ENCODE results near the gene RGS14. TPM values are rescaled to one million over a fixed set of nuclear protein-coding genes. Genes with fewer than 3 reads are reported as not detected.

The RGS14 gene
- total RNA-seq, 1 donor from 2014 or later: 16.6 TPM

DNA sequence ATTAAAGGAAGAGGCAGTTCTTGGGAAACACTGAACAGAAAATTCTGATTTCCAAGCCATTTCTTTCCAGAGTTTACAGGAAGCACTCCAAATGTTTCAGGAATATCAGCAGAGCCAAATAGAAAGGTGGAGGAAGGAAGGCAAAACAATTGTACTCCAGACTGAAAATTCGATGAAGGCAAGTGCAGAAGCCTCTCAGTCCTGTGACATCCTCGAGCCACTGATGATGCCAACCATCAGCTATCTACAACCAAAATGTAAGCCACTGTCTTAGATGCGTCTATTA lies 8.4 kb upstream of the RGS14 start:
- Mint-ChIP-seq H3K27me3 (peaks cover 2% of the 10 kb centered on the region), H3K27ac (peak overlapping the region; percentile 99), H3K9me3 (no peaks in the 10 kb centered on the region), H3K36me3 (no peaks in the 10 kb centered on the region), H3K4me3 (peak overlapping the region; percentile 100), H3K4me1 (ENCODE audit: unreplicated experiment) (peaks cover 27% of the 10 kb centered on the region)
- TF ChIP-seq, protein P1, sequence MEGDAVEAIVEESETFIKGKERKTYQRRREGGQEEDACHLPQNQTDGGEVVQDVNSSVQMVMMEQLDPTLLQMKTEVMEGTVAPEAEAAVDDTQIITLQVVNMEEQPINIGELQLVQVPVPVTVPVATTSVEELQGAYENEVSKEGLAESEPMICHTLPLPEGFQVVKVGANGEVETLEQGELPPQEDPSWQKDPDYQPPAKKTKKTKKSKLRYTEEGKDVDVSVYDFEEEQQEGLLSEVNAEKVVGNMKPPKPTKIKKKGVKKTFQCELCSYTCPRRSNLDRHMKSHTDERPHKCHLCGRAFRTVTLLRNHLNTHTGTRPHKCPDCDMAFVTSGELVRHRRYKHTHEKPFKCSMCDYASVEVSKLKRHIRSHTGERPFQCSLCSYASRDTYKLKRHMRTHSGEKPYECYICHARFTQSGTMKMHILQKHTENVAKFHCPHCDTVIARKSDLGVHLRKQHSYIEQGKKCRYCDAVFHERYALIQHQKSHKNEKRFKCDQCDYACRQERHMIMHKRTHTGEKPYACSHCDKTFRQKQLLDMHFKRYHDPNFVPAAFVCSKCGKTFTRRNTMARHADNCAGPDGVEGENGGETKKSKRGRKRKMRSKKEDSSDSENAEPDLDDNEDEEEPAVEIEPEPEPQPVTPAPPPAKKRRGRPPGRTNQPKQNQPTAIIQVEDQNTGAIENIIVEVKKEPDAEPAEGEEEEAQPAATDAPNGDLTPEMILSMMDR (conservative IDR thresholded peaks at IDR 0.05): no peak
- no peak for DNase-seq (ENCODE audit: extremely low spot score, unreplicated experiment)

DNA sequence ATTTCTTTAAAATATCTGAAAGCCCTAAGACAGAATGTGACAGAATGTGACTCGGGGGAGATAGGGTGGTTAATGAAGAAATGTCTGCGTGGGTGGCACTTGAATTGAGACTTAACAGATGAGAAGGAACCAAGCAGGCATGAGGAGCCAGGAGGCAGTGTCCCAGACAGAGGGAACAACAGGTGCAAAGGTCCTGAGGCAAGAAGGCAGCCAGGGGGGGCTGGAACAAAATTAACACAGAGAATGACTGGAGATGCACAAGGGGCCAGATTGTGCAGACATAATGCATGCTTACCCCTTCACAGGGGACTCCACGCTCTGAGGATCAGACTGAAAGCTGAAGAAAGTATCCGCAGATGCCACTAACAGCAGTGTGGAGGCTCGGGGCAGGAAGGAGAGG lies 8.0 kb upstream of the RGS14 start:
- no peaks in the 10 kb centered on the region for H3K9me3 Mint-ChIP-seq
- peak overlapping the region; percentile 100 for H3K4me3 Mint-ChIP-seq
- H3K36me3 Mint-ChIP-seq: no peaks in the 10 kb centered on the region
- DNase-seq (ENCODE audit: extremely low spot score, unreplicated experiment): no peak
- TF ChIP-seq, protein P1 (conservative IDR thresholded peaks at IDR 0.05): no peak
- peaks cover 7% of the 10 kb centered on the region for H3K27me3 Mint-ChIP-seq
- H3K4me1 Mint-ChIP-seq (ENCODE audit: unreplicated experiment): peaks cover 27% of the 10 kb centered on the region
- peak overlapping the region; percentile 99 for H3K27ac Mint-ChIP-seq

DNA sequence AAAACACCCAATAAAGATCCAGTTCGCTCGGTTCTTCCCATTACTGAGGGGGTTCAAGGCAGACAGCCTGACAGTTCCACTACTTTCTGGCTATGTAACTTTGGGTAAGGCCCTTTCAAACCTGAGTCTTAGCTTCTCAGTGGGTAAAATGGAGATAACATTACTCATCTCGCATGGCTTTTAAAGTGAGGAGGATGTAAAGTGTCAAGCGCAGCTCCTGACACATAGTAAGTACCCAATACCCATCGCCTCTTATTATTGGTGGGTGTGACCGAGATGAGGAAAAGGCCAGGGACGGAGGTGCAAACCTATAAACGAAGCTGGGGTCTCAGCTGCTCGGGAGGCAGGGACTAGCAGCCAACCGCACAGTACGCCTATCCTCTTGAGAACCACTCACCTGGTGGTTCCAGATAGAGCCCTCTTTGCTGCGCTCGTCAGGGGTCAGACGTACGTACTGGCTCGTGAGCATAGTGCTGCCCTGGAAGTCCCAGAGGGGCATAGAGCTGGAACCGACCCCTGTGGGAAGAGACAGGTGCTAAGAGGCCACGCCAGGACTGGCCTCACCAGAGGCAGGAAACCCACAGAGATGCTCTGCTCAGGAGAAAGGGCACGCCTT lies 6.8 kb upstream of the RGS14 start:
- no peak for DNase-seq (ENCODE audit: extremely low spot score, unreplicated experiment)
- Mint-ChIP-seq H3K4me3 (peak overlapping the region; percentile 100), H3K27me3 (peaks cover 11% of the 10 kb centered on the region), H3K4me1 (ENCODE audit: unreplicated experiment) (peaks cover 27% of the 10 kb centered on the region), H3K9me3 (no peaks in the 10 kb centered on the region), H3K36me3 (no peaks in the 10 kb centered on the region), H3K27ac (peak overlapping the region; percentile 99)
- TF ChIP-seq, protein P1 (conservative IDR thresholded peaks at IDR 0.05): no peak

DNA sequence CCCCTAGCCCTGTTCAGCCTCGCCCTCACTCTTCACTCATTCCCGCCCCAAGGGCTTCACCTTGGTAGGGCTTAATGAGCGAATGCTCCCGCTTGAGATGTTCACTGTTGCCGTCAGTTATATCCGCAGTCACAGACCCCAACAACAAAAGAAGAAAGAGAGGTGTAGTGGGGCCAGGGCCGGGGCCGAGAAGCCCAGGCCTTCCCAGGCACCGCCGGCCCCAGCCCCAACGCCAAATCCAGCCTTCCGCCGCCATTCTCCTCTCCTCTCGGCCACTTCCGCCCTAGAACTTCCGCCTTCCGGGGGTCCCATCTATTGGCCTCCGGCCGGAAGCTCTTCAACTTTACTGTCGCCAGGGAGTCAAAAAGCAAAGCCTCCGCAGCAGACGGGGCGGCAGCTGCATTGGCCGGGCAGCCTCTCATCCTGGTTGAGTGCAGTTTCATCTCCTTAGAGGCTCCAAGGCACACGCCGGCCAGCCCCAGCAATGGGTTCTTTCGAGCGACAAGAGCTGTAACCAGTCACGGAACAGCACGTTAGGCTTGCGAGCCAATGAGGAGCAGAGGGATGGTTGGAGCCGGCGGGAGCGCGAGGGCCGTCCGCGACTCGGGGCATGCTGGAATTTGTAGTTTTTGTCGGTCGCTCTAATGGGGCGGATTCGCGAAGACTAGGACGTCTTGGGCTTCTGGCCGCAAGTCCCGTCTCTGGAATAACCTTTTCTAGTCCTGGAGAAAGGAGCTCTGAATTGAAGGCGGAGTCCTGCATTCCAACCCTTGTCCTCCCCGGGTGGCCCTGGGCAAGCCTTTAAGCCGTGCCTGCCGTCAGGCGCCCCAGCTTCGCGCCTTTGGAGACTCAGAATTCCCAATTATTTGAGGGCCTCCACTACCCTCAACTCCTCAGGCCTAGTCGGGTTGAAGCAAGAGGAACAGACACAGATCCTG lies 6.1 kb upstream of the RGS14 start, which contains the start of gene LMAN2:
Gene LMAN2 (minus strand): TSS at position 277 of the 938 bp plus-strand sequence. CDS start 21 bp downstream, at position 256.
- no peaks in the 10 kb centered on the region for H3K36me3 Mint-ChIP-seq

DNA sequence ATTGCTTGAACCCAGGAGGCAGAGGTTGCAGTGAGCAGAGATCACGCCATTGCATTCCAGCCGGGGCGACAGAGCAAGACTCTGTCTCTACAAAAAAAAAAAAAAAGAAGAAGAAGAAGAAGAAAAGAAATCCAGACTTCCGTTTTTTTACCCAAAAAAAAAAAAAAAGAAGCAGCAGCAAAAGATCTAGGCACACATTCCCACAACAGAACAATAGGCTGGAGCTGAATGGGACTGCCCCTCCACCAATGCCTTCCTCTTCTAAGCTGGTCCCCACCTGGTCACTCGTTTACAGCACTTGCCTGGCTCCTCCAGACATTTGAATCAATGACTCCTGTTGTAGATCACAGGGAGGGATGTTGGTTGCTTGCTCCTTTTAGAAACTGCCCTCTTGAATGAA lies 4.6 kb upstream of the RGS14 start:
- Mint-ChIP-seq H3K4me3 (peak overlapping the region; percentile 61), H3K27me3 (peaks cover 25% of the 10 kb centered on the region), H3K36me3 (no peaks in the 10 kb centered on the region), H3K9me3 (no peaks in the 10 kb centered on the region), H3K27ac (peak overlapping the region; percentile 32), H3K4me1 (ENCODE audit: unreplicated experiment) (peaks cover 33% of the 10 kb centered on the region)
- TF ChIP-seq, protein P1 (conservative IDR thresholded peaks at IDR 0.05): no peak
- no peak for DNase-seq (ENCODE audit: extremely low spot score, unreplicated experiment)

More for the DNA sequence above, 6.1 kb upstream of the RGS14 start, which contains the start of gene LMAN2:
- Mint-ChIP-seq H3K27me3 (peaks cover 15% of the 10 kb centered on the region), H3K9me3 (no peaks in the 10 kb centered on the region), H3K27ac (peak within 1 kb of the TSS; percentile 99), H3K4me3 (peak within 1 kb of the TSS; percentile 100), H3K4me1 (ENCODE audit: unreplicated experiment) (peaks cover 27% of the 10 kb centered on the region)
- TF ChIP-seq, protein P1 (conservative IDR thresholded peaks at IDR 0.05): no peak
- peak; percentile 90 for DNase-seq (ENCODE audit: extremely low spot score, unreplicated experiment)

Measured in type B pancreatic cell (in vitro differentiated cells).